Liver (tissue), 3 donors: ENCODE measurements around the gene LENG9.

Experiments used
- CTCF ChIP-seq: fragments of 150-350 bp; IDR thresholded peaks from 2 replicates; pipeline ENCODE4 v1.5.1; 2017; ENCODE audit warnings: improper control_type of control experiment, low read depth, low read length; ENCODE audit not compliant: missing input control
- GABPA ChIP-seq, 2 donors: IDR thresholded peaks in 1 of 2; conservative IDR thresholded peaks in 1 of 2; 2 replicates each; pipeline ENCODE4 v1.6.1; 2016; ENCODE audit warnings: antibody characterized with exemption in 2 of 2, mild to moderate bottlenecking in 1 of 2, moderate library complexity in 1 of 2
- SP1 ChIP-seq: IDR thresholded peaks from 2 replicates; pipeline ENCODE4 v1.6.1; 2018; ENCODE audit warnings: antibody characterized with exemption, mild to moderate bottlenecking
- donor health status: healthy.
- donor health status: healthy.

GRCh38 chr19:54436031-54436523, 27.5 kb downstream of the LENG9 start:
- TF ChIP-seq CTCF (no peak), GABPA (IDR thresholded peaks at IDR 0.05 in 1 of 2, conservative IDR thresholded peaks at IDR 0.05 in 1 of 2) (no peak), SP1 (no peak)
